ENCODE measurements around the gene LPIN2.
"Not testable (repeated sequence)": the region's sequence is repeated elsewhere in the genome, so short reads cannot be mapped to it uniquely, and the experiment has no call there.

The LPIN2 gene

GRCh38 chr18:3044931-3045698, 32.2 kb upstream of the LPIN2 start:
- no peak for DNase-seq (ENCODE audit: extremely low read depth in 1 of 2, low read depth in 1 of 2)

GRCh38 chr18:3042379-3042778, 29.4 kb upstream of the LPIN2 start:
- DNase-seq (ENCODE audit: extremely low read depth in 1 of 2, low read depth in 1 of 2), result no peak

DNA sequence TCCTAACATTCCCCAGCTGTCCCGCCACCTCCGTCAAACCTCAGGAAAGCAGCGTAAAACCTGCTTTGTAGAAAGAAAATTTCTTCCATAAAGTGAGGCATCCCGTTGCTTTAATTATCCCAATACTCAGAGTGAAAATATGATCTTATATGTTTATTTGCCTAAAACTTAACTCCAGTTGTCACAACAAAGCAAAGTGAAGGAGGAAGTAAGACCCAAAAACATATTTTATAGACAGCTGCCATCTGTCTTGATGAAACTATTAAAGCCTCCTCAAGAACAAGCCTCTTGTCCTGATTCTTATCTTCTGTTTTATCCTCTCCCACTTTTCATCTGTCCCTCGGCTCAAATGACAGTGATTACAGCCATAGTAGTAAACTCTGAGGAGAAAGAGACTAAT, 28.9 kb upstream of the LPIN2 start:
- no peak for DNase-seq (ENCODE audit: extremely low read depth in 1 of 2, low read depth in 1 of 2)

GRCh38 chr18:3040881-3041280, 27.9 kb upstream of the LPIN2 start:
- no peak for DNase-seq (ENCODE audit: extremely low read depth in 1 of 2, low read depth in 1 of 2)

DNA sequence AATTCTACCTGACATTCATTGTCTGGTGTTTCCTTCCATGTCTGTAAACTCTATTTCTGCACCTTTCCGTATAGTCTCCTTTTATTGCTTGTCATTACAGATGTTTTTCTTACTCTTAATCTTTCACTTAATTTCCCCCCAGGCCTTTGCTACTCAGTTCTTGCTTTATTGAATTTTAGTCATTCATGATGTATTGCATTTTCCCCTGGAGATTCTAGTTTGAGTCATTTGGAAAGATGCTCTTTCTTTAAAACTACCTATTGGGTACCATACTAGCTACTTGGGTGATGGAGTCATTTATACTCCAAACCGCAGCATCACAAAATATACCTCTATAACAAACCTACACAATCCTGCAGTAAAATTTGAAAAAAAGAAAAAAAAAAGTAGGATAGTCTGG, 27.2 kb upstream of the LPIN2 start:
- no peak for DNase-seq (ENCODE audit: extremely low read depth in 1 of 2, low read depth in 1 of 2)

DNA sequence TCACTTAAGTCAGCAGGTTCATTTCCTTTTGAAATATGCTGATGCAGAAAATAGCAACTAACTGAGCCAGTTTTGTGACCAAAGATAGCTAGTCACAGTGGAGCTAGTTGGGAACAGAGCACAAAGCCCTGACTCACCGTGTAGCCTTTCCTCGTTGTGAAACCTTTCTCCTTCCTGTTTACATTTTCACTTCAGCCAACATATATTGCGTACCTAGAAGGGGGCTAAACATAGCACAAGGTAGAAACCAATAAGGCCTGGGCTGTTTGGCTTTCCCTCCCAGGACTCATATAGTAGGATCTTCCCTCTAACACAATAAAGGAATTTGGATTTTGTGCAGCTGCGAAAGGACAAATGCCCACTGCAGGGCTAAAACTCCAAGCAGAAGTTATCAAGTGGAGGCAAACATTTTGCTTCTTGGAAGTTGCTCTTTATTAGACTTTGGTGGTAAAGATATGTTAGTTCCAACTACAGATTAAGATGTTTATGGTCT, 24.5 kb upstream of the LPIN2 start:
- no peak for DNase-seq (ENCODE audit: extremely low read depth in 1 of 2, low read depth in 1 of 2)

- DNase-seq (ENCODE audit: extremely low read depth in 1 of 2, low read depth in 1 of 2), result no peak
Measured at GRCh38 chr18:3036108-3036507, 23.2 kb upstream of the LPIN2 start.

GRCh38 chr18:3035635-3036034, 22.7 kb upstream of the LPIN2 start:
- DNase-seq (ENCODE audit: extremely low read depth in 1 of 2, low read depth in 1 of 2), result no peak

- no peak for DNase-seq (ENCODE audit: extremely low read depth in 1 of 2, low read depth in 1 of 2)
Measured at GRCh38 chr18:3032721-3033120, 19.8 kb upstream of the LPIN2 start.

DNA sequence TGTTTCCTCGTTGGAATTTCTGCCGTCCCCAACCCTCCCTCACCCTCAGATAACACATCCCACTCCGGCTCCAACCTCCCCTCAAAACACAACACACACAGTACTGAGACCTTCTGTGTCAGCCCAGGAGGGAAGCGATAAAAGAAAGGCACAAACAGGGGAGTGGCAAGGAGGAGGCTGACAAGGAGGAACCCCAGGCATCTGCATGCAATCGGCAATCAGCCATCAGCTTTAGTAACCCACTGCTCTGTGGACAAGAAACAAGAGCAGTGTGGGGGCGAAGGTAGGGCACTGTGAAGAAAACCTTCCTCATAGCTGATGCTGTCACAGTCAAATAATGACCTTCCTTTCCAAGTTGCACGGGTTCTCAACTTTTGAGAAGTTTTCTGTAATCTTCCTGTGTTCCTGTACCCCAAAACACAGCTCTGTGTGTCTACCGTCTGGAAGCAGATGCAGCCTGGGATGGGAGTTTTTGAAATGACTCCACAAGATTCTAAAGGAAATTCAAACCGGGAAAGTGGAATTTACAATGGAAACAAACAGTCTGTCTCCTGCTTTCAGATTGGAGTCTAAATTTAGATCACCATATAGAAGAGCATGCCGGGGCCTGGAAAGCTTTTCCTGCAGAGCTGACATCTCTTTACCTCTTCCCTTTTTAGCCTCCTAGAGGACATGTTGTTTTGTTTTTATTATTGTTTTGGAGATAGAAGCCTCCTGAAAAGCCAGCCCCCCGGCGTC, 16.4 kb upstream of the LPIN2 start:
- no peak for DNase-seq (ENCODE audit: extremely low read depth in 1 of 2, low read depth in 1 of 2)

GRCh38 chr18:3028115-3028514, 15.2 kb upstream of the LPIN2 start:
- not testable (repeated sequence) for DNase-seq (ENCODE audit: extremely low read depth in 1 of 2, low read depth in 1 of 2)

GRCh38 chr18:3027370-3027891, 14.5 kb upstream of the LPIN2 start:
- DNase-seq (ENCODE audit: extremely low read depth in 1 of 2, low read depth in 1 of 2), result no peak

GRCh38 chr18:3025544-3025943, 12.6 kb upstream of the LPIN2 start:
- DNase-seq (ENCODE audit: extremely low read depth in 1 of 2, low read depth in 1 of 2), result no peak

- not testable (repeated sequence) for DNase-seq (ENCODE audit: extremely low read depth in 1 of 2, low read depth in 1 of 2)
Measured at GRCh38 chr18:3023603-3024002, 10.7 kb upstream of the LPIN2 start.

DNA sequence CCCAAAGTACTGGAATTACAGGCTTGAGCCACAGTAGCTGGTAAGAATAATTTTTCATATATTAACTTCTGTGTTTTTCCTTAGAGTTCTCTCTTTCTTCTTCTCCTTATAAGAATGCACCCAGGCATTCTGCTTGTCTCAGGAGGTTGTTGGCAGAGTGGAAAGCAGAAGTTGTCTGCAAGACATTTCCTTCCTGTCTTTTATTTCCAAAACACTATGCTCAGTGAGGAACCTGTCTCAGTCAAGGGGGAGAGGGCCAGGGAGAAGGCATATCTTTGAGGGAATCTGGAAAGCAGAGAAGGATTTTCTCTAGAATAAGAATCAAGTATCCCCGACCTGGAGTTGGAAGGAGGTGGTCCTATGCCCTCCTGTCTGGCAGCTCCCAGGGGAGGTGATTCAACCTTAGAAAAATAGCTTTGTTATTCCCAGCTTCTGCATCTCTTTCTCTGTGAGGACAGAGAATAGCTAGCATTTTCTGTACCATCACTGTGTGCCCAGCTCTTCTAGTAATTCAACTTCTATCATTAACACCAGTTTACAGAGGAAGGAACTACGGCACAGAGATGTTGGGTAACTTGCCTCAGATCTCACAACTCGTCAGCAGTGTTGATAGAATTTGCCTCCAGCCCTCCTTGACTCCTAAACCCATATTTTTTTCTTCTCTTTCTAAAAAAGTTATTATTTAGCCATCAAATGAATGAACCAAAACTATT, 3.8 kb upstream of the LPIN2 start:
- DNase-seq (ENCODE audit: extremely low read depth in 1 of 2, low read depth in 1 of 2), result no peak

- DNase-seq (ENCODE audit: extremely low read depth in 1 of 2, low read depth in 1 of 2), result no peak
Measured at GRCh38 chr18:3015851-3016250, 2.9 kb upstream of the LPIN2 start.

GRCh38 chr18:3015204-3015592, 2.3 kb upstream of the LPIN2 start:
- no peak for DNase-seq (ENCODE audit: extremely low read depth in 1 of 2, low read depth in 1 of 2)

DNA sequence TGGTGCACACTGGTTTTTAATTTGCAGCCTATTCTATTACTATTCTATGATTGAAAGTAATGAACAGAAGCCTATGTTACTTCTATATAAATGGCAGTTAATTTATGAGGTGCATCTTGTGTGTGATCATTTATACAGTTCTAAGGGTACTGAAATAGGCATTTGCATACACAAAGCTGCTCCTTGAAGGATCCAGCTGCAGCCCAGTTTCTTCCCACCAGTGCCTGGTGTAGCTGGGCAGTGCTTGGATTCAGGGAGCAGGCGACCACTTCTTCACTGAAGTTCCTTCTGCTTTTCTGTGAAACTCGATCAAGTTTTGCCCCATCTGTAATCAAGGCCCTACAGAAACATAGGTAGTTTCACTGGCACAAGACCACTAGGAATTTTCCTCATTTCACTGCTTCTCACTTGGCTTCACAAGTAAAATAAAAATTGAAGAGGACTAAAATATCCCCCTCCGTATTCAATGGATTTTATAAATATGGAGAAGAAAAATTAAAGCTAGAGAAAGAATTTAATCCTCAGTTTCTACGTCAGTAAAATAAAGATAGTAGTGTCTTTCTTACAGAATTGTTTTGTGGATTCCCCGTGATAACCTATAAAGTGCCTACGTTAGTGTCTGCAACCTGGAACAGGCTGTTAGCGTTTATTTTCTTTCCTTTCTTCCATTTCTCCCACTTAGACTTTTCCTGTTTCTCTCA, 1.7 kb upstream of the LPIN2 start:
- DNase-seq (ENCODE audit: extremely low read depth in 1 of 2, low read depth in 1 of 2), result no peak

DNA sequence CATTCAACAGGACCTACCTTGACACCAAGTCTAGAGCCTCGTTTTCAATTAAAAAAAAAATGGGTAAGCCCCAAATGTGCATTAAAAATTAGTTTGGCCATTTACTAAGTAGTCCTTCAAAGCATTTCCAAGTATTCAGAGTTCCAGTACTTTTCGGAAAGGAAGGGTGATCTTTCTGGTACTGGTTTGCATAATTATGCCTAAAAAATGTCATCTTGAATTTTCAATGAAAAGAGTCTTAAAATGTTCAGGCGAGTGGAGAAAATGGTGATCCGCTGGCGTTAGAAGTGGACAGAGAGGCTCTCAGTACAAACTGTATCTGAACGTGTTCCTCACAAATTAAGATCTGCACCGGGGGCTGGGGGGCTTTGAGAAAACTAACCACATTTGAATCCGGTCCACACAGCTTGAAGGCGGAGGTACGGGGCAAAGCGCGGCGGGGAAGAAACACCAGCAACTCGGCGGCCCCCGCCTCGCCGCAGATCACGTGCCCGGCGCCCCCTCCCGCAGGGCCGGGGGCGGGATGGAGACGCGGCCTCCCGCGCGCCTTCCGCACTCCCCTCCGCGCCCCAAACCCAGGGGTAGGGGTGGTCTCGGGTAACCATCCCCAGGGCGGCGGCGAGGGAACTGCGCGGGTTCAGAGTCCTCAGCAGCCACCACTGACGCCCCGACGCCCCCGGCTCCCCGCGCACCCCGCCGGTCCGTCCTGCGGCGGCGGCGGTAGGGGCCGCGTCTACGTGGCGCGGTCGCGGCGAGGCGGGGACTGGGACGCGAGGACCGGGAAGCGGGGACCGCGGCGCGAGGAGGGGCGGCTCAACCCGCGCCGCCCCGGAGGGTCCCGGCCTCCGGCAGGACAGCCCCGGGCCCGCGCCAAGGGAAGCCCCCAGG, 564 bp downstream of the LPIN2 start:
- DNase-seq (ENCODE audit: extremely low read depth in 1 of 2, low read depth in 1 of 2), result peak in 1 of 2 donors; percentile 22

GRCh38 chr18:3010086-3010485, 2.9 kb downstream of the LPIN2 start:
- no peak for DNase-seq (ENCODE audit: extremely low read depth in 1 of 2, low read depth in 1 of 2)

All from activated CD8-positive, alpha-beta memory T cell treated with anti-CD3 and anti-CD28 coated beads for 1 hour (primary cell).